Measurements from ENCODE around the gene TRA2B. TPM values are rescaled to one million over a fixed set of nuclear protein-coding genes. Genes with fewer than 3 reads are reported as not detected.

The TRA2B gene
- total RNA-seq, 1 donor from 2014 or later, result 120 TPM

DNA sequence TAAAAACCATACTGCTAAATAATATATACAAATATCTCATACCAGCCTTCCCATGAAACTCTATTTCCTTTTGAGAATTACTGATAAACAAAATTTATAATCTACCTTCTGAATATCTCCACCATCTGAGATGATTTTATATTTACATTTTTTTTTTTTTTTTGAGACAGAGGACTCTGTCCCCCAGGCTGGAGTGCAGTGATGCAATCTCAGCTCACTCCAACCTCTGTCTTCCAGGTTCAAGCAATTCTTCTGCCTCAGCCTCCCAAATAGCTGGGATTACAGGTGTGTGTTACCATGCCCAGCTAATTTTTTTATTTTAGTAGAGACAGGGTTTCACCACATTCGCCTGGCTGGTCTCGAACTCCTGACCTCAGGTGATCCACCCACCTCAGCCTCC lies 70.2 kb downstream of the TRA2B start:
- H3K36me3 ChIP-seq (ENCODE audit: insufficient read depth, low read length), result no peaks in the 10 kb centered on the region
- no peak for FAIRE-seq

DNA sequence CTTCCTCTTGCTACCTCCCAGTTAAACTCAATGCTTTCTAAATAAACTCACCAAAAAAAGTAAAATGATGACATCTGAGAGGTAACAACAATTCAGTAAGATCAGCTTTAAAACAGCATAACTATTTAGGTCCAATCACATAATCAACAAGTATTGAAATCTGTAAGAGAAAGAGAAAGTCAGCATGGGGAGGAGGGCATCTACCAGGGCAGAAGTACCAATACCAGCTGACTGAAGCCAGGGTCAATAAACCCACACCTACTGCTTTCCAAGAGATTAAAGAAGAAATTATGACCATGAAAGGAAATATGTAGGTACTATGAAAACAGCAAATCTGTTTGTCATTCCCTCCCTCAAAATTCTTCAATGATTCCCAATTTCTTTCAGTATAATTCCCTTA lies 70.8 kb downstream of the TRA2B start:
- Mint-ChIP-seq H3K27me3 (ENCODE audit: low read depth, unreplicated experiment) (peaks cover 9% of the 10 kb centered on the region), H3K4me3 (ENCODE audit: unreplicated experiment) (no peak overlapping the region), H3K36me3 (ENCODE audit: low read depth, unreplicated experiment) (no peaks in the 10 kb centered on the region), H3K4me1 (ENCODE audit: low read depth, unreplicated experiment) (no peaks in the 10 kb centered on the region), H3K27ac (ENCODE audit: unreplicated experiment) (no peak overlapping the region), H3K9me3 (ENCODE audit: unreplicated experiment) (peaks cover 2% of the 10 kb centered on the region)
- Histone ChIP-seq H2AFZ (ENCODE audit: low read depth, low read length) (no peak overlapping the region), H3K4me2 (ENCODE audit: low read length) (no peak overlapping the region), H3K27me3 (ENCODE audit: insufficient read depth, low read length) (no peaks in the 10 kb centered on the region), H3K9ac (ENCODE audit: low read length) (no peak overlapping the region), H3K4me3 (ENCODE audit: insufficient read depth, low read depth, low read length) (no peak overlapping the region), H3K9me3 (ENCODE audit: insufficient read depth, low read depth, low read length) (no peaks in the 10 kb centered on the region), H3K4me1 (ENCODE audit: insufficient read depth, low read length) (no peaks in the 10 kb centered on the region), H3K79me2 (ENCODE audit: insufficient read depth, low read length) (no peaks in the 10 kb centered on the region), H3K36me3 (ENCODE audit: insufficient read depth, low read length) (no peaks in the 10 kb centered on the region), H3K27ac (ENCODE audit: low read depth, low read length) (no peak overlapping the region), H4K20me1 (ENCODE audit: insufficient read depth, low read length) (no peaks in the 10 kb centered on the region)
- no peak for TF ChIP-seq EZH2 (IDR thresholded peaks at IDR 0.05; ENCODE audit: insufficient read depth, low read length)
- TF ChIP-seq, protein P1, sequence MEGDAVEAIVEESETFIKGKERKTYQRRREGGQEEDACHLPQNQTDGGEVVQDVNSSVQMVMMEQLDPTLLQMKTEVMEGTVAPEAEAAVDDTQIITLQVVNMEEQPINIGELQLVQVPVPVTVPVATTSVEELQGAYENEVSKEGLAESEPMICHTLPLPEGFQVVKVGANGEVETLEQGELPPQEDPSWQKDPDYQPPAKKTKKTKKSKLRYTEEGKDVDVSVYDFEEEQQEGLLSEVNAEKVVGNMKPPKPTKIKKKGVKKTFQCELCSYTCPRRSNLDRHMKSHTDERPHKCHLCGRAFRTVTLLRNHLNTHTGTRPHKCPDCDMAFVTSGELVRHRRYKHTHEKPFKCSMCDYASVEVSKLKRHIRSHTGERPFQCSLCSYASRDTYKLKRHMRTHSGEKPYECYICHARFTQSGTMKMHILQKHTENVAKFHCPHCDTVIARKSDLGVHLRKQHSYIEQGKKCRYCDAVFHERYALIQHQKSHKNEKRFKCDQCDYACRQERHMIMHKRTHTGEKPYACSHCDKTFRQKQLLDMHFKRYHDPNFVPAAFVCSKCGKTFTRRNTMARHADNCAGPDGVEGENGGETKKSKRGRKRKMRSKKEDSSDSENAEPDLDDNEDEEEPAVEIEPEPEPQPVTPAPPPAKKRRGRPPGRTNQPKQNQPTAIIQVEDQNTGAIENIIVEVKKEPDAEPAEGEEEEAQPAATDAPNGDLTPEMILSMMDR (IDR thresholded peaks at IDR 0.05; ENCODE audit: insufficient read depth, low read depth, low read length), result no peak
- DNase-seq (ENCODE audit: low read depth), result no peak
- no peak for FAIRE-seq

More for the DNA sequence above, 70.2 kb downstream of the TRA2B start:
- H3K4me1 Mint-ChIP-seq (ENCODE audit: low read depth, unreplicated experiment), result no peaks in the 10 kb centered on the region
- Histone ChIP-seq H3K79me2 (ENCODE audit: insufficient read depth, low read length) (no peaks in the 10 kb centered on the region), H3K4me3 (ENCODE audit: insufficient read depth, low read depth, low read length) (no peak overlapping the region), H3K4me1 (ENCODE audit: insufficient read depth, low read length) (no peaks in the 10 kb centered on the region), H3K9ac (ENCODE audit: low read length) (no peak overlapping the region), H2AFZ (ENCODE audit: low read depth, low read length) (no peak overlapping the region), H3K9me3 (ENCODE audit: insufficient read depth, low read depth, low read length) (no peaks in the 10 kb centered on the region), H3K4me2 (ENCODE audit: low read length) (no peak overlapping the region), H3K27me3 (ENCODE audit: insufficient read depth, low read length) (no peaks in the 10 kb centered on the region), H3K27ac (ENCODE audit: low read depth, low read length) (no peak overlapping the region), H4K20me1 (ENCODE audit: insufficient read depth, low read length) (no peaks in the 10 kb centered on the region)
- TF ChIP-seq, protein P1 (IDR thresholded peaks at IDR 0.05; ENCODE audit: insufficient read depth, low read depth, low read length), result no peak
- no peak for TF ChIP-seq EZH2 (IDR thresholded peaks at IDR 0.05; ENCODE audit: insufficient read depth, low read length)
- H3K9me3 Mint-ChIP-seq (ENCODE audit: unreplicated experiment), result peaks cover 2% of the 10 kb centered on the region
- H3K4me3 Mint-ChIP-seq (ENCODE audit: unreplicated experiment), result no peak overlapping the region
- H3K36me3 Mint-ChIP-seq (ENCODE audit: low read depth, unreplicated experiment), result no peaks in the 10 kb centered on the region
- DNase-seq (ENCODE audit: low read depth), result no peak
- peaks cover 9% of the 10 kb centered on the region for H3K27me3 Mint-ChIP-seq (ENCODE audit: low read depth, unreplicated experiment)
- no peak overlapping the region for H3K27ac Mint-ChIP-seq (ENCODE audit: unreplicated experiment)

DNA sequence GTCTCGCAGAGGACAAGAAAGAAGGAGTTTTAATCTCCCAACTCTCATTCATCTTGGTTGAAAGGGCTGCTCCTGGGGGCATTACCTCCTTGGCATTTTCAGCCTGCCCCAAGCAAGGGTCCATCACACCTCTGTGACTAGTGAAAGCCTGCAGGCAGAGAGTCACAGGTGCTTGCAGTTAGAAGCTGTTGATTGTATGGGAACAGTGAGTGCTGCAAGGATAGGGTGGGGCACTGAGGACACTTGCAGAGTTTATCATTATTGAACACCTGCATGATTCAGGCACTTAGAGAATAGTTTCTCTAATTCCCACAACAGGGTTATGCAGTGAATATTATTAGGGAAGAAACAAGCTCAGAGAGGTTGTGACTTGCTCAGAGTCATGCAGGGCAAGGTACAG lies 71.3 kb downstream of the TRA2B start:
- H3K36me3 Mint-ChIP-seq (ENCODE audit: low read depth, unreplicated experiment), result no peaks in the 10 kb centered on the region
- Histone ChIP-seq H3K4me2 (ENCODE audit: low read length) (no peak overlapping the region), H3K9me3 (ENCODE audit: insufficient read depth, low read depth, low read length) (no peaks in the 10 kb centered on the region), H3K27ac (ENCODE audit: low read depth, low read length) (no peak overlapping the region), H3K4me1 (ENCODE audit: insufficient read depth, low read length) (no peaks in the 10 kb centered on the region), H4K20me1 (ENCODE audit: insufficient read depth, low read length) (no peaks in the 10 kb centered on the region), H3K79me2 (ENCODE audit: insufficient read depth, low read length) (no peaks in the 10 kb centered on the region), H2AFZ (ENCODE audit: low read depth, low read length) (no peak overlapping the region), H3K27me3 (ENCODE audit: insufficient read depth, low read length) (no peaks in the 10 kb centered on the region), H3K4me3 (ENCODE audit: insufficient read depth, low read depth, low read length) (no peak overlapping the region), H3K9ac (ENCODE audit: low read length) (no peak overlapping the region), H3K36me3 (ENCODE audit: insufficient read depth, low read length) (no peaks in the 10 kb centered on the region)
- no peaks in the 10 kb centered on the region for H3K4me1 Mint-ChIP-seq (ENCODE audit: low read depth, unreplicated experiment)
- no peak for DNase-seq (ENCODE audit: low read depth)
- no peak overlapping the region for H3K4me3 Mint-ChIP-seq (ENCODE audit: unreplicated experiment)
- H3K27ac Mint-ChIP-seq (ENCODE audit: unreplicated experiment), result no peak overlapping the region
- TF ChIP-seq, protein P1 (IDR thresholded peaks at IDR 0.05; ENCODE audit: insufficient read depth, low read depth, low read length), result no peak
- FAIRE-seq, result no peak
- H3K27me3 Mint-ChIP-seq (ENCODE audit: low read depth, unreplicated experiment), result peaks cover 9% of the 10 kb centered on the region
- H3K9me3 Mint-ChIP-seq (ENCODE audit: unreplicated experiment), result peaks cover 2% of the 10 kb centered on the region

Other genes with a start within 250 kb of the TRA2B start
- 128 and 162 TPM in 2 replicates for gene IGF2BP2, start 113.0 kb downstream of the TRA2B start, total RNA-seq
- gene ETV5, start 171.1 kb upstream of the TRA2B start, total RNA-seq, result 55.3 and 58.3 TPM in 2 replicates

Data from astrocyte (in vitro differentiated cells and primary cell).